Measurements from ENCODE around the gene CCL24. TPM values are rescaled to one million over a fixed set of nuclear protein-coding genes. Genes with fewer than 3 reads are reported as not detected.
"Not testable (repeated sequence)": the region's sequence is repeated elsewhere in the genome, so short reads cannot be mapped to it uniquely, and the experiment has no call there.

The CCL24 gene
- total and polyA plus RNA-seq, 8 donors, result 0.38 to 3.3 (median 1.2) TPM; not detected in 3

DNA sequence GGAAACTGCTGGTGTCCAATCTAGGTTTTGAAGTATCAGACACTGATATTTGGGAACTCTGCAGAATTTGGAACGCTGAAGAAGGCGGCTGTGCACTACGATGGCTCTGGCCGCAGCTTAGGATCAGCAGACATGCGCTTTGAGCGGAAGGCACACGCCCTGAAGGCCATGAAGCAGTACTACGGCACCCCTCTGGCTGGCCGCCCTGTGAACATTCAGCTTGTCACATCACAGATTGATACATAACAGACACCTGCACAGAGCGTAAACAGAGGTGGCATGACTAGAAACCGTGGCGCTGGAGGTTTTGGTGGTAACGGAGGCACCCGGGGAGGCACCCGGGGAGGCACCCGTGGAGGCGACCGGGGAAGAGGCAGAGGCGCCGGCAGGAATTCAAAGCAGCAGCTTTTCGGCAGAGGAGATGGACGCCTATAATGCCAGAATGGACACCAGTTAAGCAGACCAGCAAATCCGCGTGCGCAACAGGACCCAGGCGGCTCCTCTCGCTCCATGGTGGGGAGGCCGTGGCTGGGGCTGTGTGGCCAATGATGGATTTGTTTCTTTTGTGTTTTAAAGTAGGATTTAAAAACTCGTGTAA is 22.2 kb upstream of the CCL24 start:
- TF ChIP-seq, protein P1, sequence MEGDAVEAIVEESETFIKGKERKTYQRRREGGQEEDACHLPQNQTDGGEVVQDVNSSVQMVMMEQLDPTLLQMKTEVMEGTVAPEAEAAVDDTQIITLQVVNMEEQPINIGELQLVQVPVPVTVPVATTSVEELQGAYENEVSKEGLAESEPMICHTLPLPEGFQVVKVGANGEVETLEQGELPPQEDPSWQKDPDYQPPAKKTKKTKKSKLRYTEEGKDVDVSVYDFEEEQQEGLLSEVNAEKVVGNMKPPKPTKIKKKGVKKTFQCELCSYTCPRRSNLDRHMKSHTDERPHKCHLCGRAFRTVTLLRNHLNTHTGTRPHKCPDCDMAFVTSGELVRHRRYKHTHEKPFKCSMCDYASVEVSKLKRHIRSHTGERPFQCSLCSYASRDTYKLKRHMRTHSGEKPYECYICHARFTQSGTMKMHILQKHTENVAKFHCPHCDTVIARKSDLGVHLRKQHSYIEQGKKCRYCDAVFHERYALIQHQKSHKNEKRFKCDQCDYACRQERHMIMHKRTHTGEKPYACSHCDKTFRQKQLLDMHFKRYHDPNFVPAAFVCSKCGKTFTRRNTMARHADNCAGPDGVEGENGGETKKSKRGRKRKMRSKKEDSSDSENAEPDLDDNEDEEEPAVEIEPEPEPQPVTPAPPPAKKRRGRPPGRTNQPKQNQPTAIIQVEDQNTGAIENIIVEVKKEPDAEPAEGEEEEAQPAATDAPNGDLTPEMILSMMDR (IDR thresholded peaks at IDR 0.05), result no peak
- intact Hi-C loops (cut with DNase I), result no loop called here
- no peak overlapping the region for H3K27ac ChIP-seq
- no peaks in the 10 kb centered on the region for H3K9me3 ChIP-seq
- H3K4me3 ChIP-seq, result no peak overlapping the region
- H3K36me3 ChIP-seq, result no peaks in the 10 kb centered on the region
- H3K27me3 ChIP-seq, result no peaks in the 10 kb centered on the region
- no peaks in the 10 kb centered on the region for H3K4me1 ChIP-seq
- DNase-seq (no peak), ATAC-seq (no peak)

DNA sequence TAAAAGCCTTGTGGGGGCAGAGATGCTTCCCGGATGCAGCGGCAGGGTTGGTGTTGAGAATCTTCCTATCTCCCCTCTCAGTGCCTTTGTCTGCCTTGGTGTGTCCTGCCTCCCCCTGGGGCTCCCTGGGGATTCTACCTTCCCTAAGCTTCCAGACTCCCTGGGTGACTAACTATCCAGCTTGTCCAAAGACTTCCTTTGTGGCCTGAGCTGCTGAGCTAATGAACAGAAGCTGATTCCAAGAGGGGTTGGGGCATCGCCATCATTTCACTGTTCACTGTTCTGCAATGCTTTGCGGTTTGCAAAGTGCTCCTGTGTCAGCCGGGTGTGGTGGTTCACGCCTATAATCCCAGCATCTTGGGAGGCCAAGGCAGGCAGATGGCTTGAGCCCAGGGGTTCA is 20.1 kb upstream of the CCL24 start:
- DNase-seq; H3K27me3 ChIP-seq; ATAC-seq; H3K4me3 ChIP-seq; H3K9me3 ChIP-seq; H3K36me3 ChIP-seq; H3K4me1 ChIP-seq; H3K27ac ChIP-seq; intact Hi-C loops (cut with DNase I): not testable (repeated sequence)

DNA sequence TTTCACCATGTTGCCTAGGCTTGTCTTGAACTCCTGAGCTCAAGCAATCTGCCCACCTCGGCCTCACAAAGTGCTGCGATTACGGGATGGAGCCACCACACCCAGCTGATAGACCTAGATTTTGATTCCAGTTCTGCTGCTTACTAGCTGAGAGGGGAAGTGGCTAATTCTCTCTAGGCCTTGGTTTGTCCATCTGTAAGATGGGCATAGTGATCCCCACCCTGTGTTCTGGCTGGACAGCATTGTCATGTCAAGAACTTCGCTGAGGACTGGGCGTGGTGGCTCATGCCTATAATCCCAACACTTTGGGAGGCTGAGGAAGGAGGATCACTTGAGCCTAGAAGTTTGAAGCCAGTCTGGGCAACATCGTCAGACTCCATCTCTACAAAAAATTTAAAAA is 17.4 kb upstream of the CCL24 start:
- TF ChIP-seq, protein P1 (IDR thresholded peaks at IDR 0.05), result no peak
- intact Hi-C loops (cut with DNase I), result no loop called here
- Histone ChIP-seq H3K4me1 (no peaks in the 10 kb centered on the region), H3K9me3 (no peaks in the 10 kb centered on the region), H3K4me3 (no peak overlapping the region), H3K27me3 (no peaks in the 10 kb centered on the region), H3K27ac (no peak overlapping the region), H3K36me3 (no peaks in the 10 kb centered on the region)
- ATAC-seq, result no peak
- DNase-seq, result no peak

DNA sequence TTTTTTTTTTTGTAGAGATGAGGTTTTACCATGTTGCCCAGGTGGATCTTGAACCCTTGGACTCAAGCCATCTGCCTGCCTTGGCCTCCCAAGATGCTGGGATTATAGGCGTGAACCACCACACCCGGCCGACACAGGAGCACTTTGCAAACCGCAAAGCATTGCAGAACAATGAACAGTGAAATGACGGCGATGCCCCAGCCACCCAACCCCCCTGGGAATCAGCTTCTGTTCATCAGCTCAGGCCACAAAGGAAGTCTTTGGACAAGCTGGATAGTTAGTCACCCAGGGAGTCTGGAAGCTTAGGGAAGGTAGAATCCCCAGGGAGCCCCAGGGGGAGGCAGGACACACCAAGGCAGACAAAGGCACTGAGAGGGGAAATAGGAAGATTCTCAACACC is 16.1 kb upstream of the CCL24 start:
- H3K27ac ChIP-seq; H3K9me3 ChIP-seq; H3K36me3 ChIP-seq; intact Hi-C loops (cut with DNase I); ATAC-seq; H3K4me3 ChIP-seq; H3K27me3 ChIP-seq; H3K4me1 ChIP-seq: not testable (repeated sequence)
- DNase-seq, result peak in 1 of 4 donors; percentile 73

DNA sequence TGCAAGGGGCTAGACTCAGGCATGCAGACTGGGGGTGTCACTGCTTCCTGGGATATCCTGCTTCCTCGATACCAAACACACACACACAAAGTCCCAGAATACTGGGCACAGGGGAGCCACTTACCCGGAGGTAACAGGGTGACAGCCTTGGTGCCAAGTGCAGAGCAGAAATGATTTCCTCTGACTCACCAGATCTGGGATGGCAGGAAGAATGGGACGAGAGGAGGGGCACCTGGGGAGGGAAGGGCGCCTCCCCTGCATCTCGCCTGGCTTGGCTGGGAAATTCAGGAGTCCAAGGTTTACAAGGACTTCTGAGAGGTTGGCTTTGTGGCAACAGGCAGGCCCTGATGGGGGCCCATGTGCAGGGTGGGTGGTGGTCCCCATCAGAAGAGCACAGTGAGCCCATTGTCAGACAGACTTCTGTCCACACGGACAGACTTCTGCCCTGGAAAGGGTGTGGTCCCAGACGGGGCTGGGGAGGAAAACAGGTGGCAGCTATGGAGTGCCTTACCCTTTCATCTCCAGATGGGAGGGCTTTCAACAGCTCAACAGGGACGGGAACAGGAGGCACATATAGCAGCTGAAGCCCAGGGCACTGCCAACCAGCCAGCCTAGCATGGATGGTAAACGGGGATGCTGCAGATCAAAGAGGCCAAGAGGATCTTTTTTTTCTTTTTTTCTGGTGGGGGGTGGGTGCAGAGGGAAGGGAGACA is 9.7 kb upstream of the CCL24 start:
- DNase-seq (no peak), ATAC-seq (no peak)
- Histone ChIP-seq H3K27ac (no peak overlapping the region), H3K9me3 (no peaks in the 10 kb centered on the region), H3K4me1 (peaks cover 0 to 9% of the 10 kb centered on the region in 2 donors), H3K4me3 (no peak overlapping the region), H3K36me3 (no peaks in the 10 kb centered on the region), H3K27me3 (no peaks in the 10 kb centered on the region)
- intact Hi-C loops (cut with DNase I), result no loop called here
- TF ChIP-seq, protein P1 (IDR thresholded peaks at IDR 0.05), result no peak

DNA sequence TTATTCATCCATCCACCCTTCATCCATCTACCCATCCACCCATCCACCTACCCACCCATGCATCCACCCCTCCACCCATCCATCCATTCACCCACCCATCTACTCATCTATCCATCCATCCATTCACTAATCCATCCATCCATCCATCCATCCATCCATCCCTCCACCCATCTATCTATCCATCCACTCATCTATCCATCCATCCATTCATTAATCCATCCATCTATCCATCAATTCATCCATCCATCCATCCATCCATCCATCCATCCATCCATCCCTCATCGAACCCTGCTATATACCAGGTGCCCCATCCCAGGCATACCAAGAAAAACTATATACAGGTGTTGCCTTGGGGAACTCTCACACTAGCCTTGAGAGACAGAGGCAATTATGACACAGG is 7.1 kb upstream of the CCL24 start:
- TF ChIP-seq, protein P1 (IDR thresholded peaks at IDR 0.05), result no peak
- intact Hi-C loops (cut with DNase I), result no loop called here
- Histone ChIP-seq H3K27me3 (no peaks in the 10 kb centered on the region), H3K4me3 (no peak overlapping the region), H3K36me3 (no peaks in the 10 kb centered on the region), H3K4me1 (peaks cover 0 to 9% of the 10 kb centered on the region in 2 donors), H3K27ac (no peak overlapping the region), H3K9me3 (no peaks in the 10 kb centered on the region)
- ATAC-seq (no peak), DNase-seq (no peak)

Data from left lung (tissue), 10 donors.